Endodermal cell (in vitro differentiated cells): ENCODE results near the gene ETFA. TPM values are rescaled to one million over a fixed set of nuclear protein-coding genes. Genes with fewer than 3 reads are reported as not detected.

Experiments used
- DNase-seq: peaks from one replicate; pipeline ENCODE4 v3.0.0-alpha.2; 2017
- H3K27ac ChIP-seq: 2 replicates; pipeline ENCODE4 v1.5.1; 2013; ENCODE audit warnings: mild to moderate bottlenecking, low read depth, low read length, moderate library complexity
- H3K27me3 ChIP-seq: 2 replicates; pipeline ENCODE4 v1.6.1; 2013; ENCODE audit warnings: mild to moderate bottlenecking, low read length, moderate library complexity; ENCODE audit not compliant: insufficient read depth, control insufficient read depth, poor library complexity, severe bottlenecking
- H3K36me3 ChIP-seq: 2 replicates; pipeline ENCODE4 v1.7.0; 2013; ENCODE audit warnings: mild to moderate bottlenecking, low read length, moderate library complexity; ENCODE audit not compliant: control insufficient read depth, insufficient read depth
- H3K4me1 ChIP-seq: one replicate; pipeline ENCODE4 v1.7.0; 2013; ENCODE audit warnings: low read length; ENCODE audit not compliant: control insufficient read depth, insufficient read depth
- H3K4me3 ChIP-seq: 2 replicates; pipeline ENCODE4 v1.5.1; 2013; ENCODE audit warnings: mild to moderate bottlenecking, low read length, moderate library complexity
- H3K9ac ChIP-seq: 2 replicates; pipeline ENCODE4 v1.6.1; 2013; ENCODE audit warnings: mild to moderate bottlenecking, low read length, moderate library complexity; ENCODE audit not compliant: poor library complexity, severe bottlenecking; ENCODE audit errors: extremely low read depth
- H3K9me3 ChIP-seq: 2 replicates; pipeline ENCODE4 v1.6.1; 2013; ENCODE audit warnings: mild to moderate bottlenecking, low read length, moderate library complexity; ENCODE audit not compliant: control insufficient read depth
- H3K27ac Mint-ChIP-seq: 2 replicates; pipeline ENCODE4 v1.8.0; 2020; ENCODE audit warnings: mixed read lengths
- H3K27me3 Mint-ChIP-seq: 2 replicates; pipeline ENCODE4 v1.8.0; 2021; ENCODE audit warnings: mild to moderate bottlenecking, mixed read lengths; ENCODE audit not compliant: insufficient read depth
- H3K36me3 Mint-ChIP-seq: 2 replicates; pipeline ENCODE4 v1.8.0; 2020; ENCODE audit warnings: low read depth, mixed read lengths
- H3K4me1 Mint-ChIP-seq: 2 replicates; pipeline ENCODE4 v1.8.0; 2020; ENCODE audit warnings: mixed read lengths
- H3K4me3 Mint-ChIP-seq: 2 replicates; pipeline ENCODE4 v1.8.0; 2020; ENCODE audit warnings: mild to moderate bottlenecking, moderate library complexity, mixed read lengths
- H3K9me3 Mint-ChIP-seq: 2 replicates; pipeline ENCODE4 v1.8.0; 2020; ENCODE audit warnings: mild to moderate bottlenecking, mixed read lengths
- WGBS, 2 experiments: methylation state at CpG; one replicate each; pipeline versions ENCODE4 v1.1.5 to v1.1.7; 2013; ENCODE audit warnings: missing lambda C conversion rate in 2 of 2, mixed read lengths in 1 of 2; ENCODE audit not compliant: insufficient coverage in 1 of 2, insufficient read length in 1 of 2; 5-methylcytosine and 5-hydroxymethylcytosine counted together
- total RNA-seq, 2 donors: library from RNA; stranded (reverse); fragmentation: NEBNext Ultra II Directional in 1 of 2; extraction: Animal tissue kit (Norgen Biotek cat#: 25700) in 1 of 2; gene quantifications; 2 replicates in 1 of 2; 3 replicates in 1 of 2; pipeline ENCODE4 v1.2.1, GENCODE V29; 2021
- TF ChIP-seq, protein P1 (sequence below): fragments of 200-600 bp; sonication (generic); conservative IDR thresholded peaks from 2 replicates; pipeline ENCODE4 v1.5.0; 2021; ENCODE audit warnings: antibody characterized with exemption, mild to moderate bottlenecking

ETFA gene
- total RNA-seq, 2 donors from 2014 or later, result 142 to 157 TPM

DNA sequence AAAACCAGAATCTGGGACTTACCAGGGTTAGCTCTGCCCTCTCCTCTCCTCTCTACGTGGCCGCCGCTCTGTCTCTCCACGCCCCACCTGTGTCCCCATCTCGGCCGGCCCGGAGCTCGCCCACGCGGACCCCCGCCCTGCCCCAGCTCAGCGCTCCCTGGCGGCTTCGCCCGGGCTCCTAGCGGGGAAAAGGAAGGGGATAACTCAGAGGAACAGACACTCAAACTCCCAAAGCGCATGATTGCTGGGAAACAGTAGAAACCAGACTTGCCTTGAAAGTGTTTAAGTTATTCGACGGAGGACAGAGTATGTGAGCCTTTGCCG lies 30.8 kb upstream of the ETFA start:
- Mint-ChIP-seq H3K27ac (no peak overlapping the region), H3K4me3 (peak overlapping the region; percentile 57), H3K9me3 (peaks cover 2% of the 10 kb centered on the region), H3K27me3 (peaks cover 91% of the 10 kb centered on the region), H3K36me3 (no peaks in the 10 kb centered on the region), H3K4me1 (peaks cover 31% of the 10 kb centered on the region)
- DNase-seq, result no peak
- Histone ChIP-seq H3K4me1 (peaks cover 3% of the 10 kb centered on the region), H3K36me3 (no peaks in the 10 kb centered on the region), H3K4me3 (peak overlapping the region; percentile 36), H3K9ac (no peak overlapping the region), H3K27ac (no peak overlapping the region), H3K27me3 (peaks cover 100% of the 10 kb centered on the region), H3K9me3 (no peaks in the 10 kb centered on the region)
- TF ChIP-seq, protein P1, sequence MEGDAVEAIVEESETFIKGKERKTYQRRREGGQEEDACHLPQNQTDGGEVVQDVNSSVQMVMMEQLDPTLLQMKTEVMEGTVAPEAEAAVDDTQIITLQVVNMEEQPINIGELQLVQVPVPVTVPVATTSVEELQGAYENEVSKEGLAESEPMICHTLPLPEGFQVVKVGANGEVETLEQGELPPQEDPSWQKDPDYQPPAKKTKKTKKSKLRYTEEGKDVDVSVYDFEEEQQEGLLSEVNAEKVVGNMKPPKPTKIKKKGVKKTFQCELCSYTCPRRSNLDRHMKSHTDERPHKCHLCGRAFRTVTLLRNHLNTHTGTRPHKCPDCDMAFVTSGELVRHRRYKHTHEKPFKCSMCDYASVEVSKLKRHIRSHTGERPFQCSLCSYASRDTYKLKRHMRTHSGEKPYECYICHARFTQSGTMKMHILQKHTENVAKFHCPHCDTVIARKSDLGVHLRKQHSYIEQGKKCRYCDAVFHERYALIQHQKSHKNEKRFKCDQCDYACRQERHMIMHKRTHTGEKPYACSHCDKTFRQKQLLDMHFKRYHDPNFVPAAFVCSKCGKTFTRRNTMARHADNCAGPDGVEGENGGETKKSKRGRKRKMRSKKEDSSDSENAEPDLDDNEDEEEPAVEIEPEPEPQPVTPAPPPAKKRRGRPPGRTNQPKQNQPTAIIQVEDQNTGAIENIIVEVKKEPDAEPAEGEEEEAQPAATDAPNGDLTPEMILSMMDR, result peak; percentile 14
- WGBS, 2 experiments, result 4 to 5% methylated on average over 13 to 20 of the region's 20 CpGs

DNA sequence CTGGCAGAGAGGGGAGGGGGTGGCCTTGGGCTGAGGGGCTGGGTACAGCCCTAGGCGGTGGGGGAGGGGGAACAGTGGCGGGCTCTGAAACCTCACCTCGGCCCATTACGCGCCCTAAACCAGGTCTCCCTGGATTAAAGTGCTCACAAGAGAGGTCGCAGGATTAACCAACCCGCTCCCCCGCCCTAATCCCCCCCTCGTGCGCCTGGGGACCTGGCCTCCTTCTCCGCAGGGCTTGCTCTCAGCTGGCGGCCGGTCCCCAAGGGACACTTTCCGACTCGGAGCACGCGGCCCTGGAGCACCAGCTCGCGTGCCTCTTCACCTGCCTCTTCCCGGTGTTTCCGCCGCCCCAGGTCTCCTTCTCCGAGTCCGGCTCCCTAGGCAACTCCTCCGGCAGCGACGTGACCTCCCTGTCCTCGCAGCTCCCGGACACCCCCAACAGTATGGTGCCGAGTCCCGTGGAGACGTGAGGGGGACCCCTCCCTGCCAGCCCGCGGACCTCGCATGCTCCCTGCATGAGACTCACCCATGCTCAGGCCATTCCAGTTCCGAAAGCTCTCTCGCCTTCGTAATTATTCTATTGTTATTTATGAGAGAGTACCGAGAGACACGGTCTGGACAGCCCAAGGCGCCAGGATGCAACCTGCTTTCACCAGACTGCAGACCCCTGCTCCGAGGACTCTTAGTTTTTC lies 30.2 kb upstream of the ETFA start:
- H3K36me3 ChIP-seq, result no peaks in the 10 kb centered on the region
- Mint-ChIP-seq H3K4me3 (peak overlapping the region; percentile 57), H3K9me3 (peaks cover 2% of the 10 kb centered on the region), H3K27me3 (peaks cover 93% of the 10 kb centered on the region), H3K27ac (no peak overlapping the region), H3K36me3 (no peaks in the 10 kb centered on the region), H3K4me1 (peaks cover 36% of the 10 kb centered on the region)
- peak overlapping the region; percentile 72 for H3K4me3 ChIP-seq
- no peak overlapping the region for H3K9ac ChIP-seq
- peaks cover 3% of the 10 kb centered on the region for H3K4me1 ChIP-seq
- H3K9me3 ChIP-seq, result no peaks in the 10 kb centered on the region
- 2 to 3% methylated on average over 27 to 42 of the region's 42 CpGs for WGBS, 2 experiments
- H3K27ac ChIP-seq, result no peak overlapping the region
- DNase-seq, result peak; percentile 71
- TF ChIP-seq, protein P1, result no peak
- peaks cover 100% of the 10 kb centered on the region for H3K27me3 ChIP-seq

DNA sequence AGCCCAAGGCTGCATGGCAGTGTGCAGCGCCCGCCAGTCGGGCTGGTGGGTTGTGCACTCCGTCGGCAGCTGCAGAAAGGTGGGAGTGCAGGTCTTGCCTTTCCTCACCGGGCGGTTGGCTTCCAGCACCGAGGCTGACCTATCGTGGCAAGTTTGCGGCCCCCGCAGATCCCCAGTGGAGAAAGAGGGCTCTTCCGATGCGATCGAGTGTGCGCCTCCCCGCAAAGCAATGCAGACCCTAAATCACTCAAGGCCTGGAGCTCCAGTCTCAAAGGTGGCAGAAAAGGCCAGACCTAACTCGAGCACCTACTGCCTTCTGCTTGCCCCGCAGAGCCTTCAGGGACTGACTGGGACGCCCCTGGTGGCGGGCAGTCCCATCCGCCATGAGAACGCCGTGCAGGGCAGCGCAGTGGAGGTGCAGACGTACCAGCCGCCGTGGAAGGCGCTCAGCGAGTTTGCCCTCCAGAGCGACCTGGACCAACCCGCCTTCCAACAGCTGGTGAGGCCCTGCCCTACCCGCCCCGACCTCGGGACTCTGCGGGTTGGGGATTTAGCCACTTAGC lies 29.6 kb upstream of the ETFA start:
- DNase-seq, result peak; percentile 88
- no peaks in the 10 kb centered on the region for H3K9me3 ChIP-seq
- no peaks in the 10 kb centered on the region for H3K36me3 Mint-ChIP-seq
- H3K27me3 ChIP-seq, result peaks cover 100% of the 10 kb centered on the region
- no peak overlapping the region for H3K27ac Mint-ChIP-seq
- H3K4me1 Mint-ChIP-seq, result peaks cover 36% of the 10 kb centered on the region
- H3K4me3 ChIP-seq, result peak overlapping the region; percentile 72
- peak overlapping the region; percentile 57 for H3K4me3 Mint-ChIP-seq
- H3K9me3 Mint-ChIP-seq, result peaks cover 2% of the 10 kb centered on the region
- H3K27ac ChIP-seq, result no peak overlapping the region
- peaks cover 95% of the 10 kb centered on the region for H3K27me3 Mint-ChIP-seq
- 1 to 3% methylated on average over 27 to 35 of the region's 35 CpGs for WGBS, 2 experiments
- TF ChIP-seq, protein P1, result peak; percentile 72
- H3K36me3 ChIP-seq, result no peaks in the 10 kb centered on the region
- H3K4me1 ChIP-seq, result peaks cover 3% of the 10 kb centered on the region
- H3K9ac ChIP-seq, result no peak overlapping the region
